GM18517 (cell line): Measurements from ENCODE around the gene LHB.
"Not testable (repeated sequence)": the region's sequence is repeated elsewhere in the genome, so short reads cannot be mapped to it uniquely, and the experiment has no call there.

Experiments
- ATAC-seq: cut with Tn5 transposase; IDR thresholded peaks from one replicate; pipeline ENCODE4 v1.9.1; 2021; ENCODE audit warnings: mild to moderate bottlenecking, moderate library complexity; ENCODE audit not compliant: unreplicated experiment

Gene LHB

GRCh38 chr19:49038557-49039276, 21.8 kb upstream of the LHB start:
- ATAC-seq: not testable (repeated sequence)

GRCh38 chr19:49038111-49038510, 21.2 kb upstream of the LHB start:
- not testable (repeated sequence) for ATAC-seq

- ATAC-seq: not testable (repeated sequence)
Measured at GRCh38 chr19:49036815-49037214, 19.9 kb upstream of the LHB start, which contains the start of gene CGB1. TSS of gene CGB1 (minus strand) at chr19:49036895. CDS start at chr19:49036711, 184 bp downstream.

GRCh38 chr19:49031642-49032301, 14.9 kb upstream of the LHB start, which contains the start of gene CGB2:
TSS of gene CGB2 (plus strand) at chr19:49031890. CDS start at chr19:49032096, 206 bp downstream.
- not testable (repeated sequence) for ATAC-seq

- not testable (repeated sequence) for ATAC-seq
Measured at GRCh38 chr19:49030323-49030722, 13.4 kb upstream of the LHB start.

GRCh38 chr19:49029749-49030148, 12.9 kb upstream of the LHB start:
- not testable (repeated sequence) for ATAC-seq

GRCh38 chr19:49028686-49029085, 11.8 kb upstream of the LHB start:
- ATAC-seq: not testable (repeated sequence)

- not testable (repeated sequence) for ATAC-seq
Measured at GRCh38 chr19:49025599-49025998, 8.7 kb upstream of the LHB start.

GRCh38 chr19:49025088-49025487, 8.2 kb upstream of the LHB start:
- ATAC-seq: not testable (repeated sequence)

GRCh38 chr19:49024233-49024632, 7.3 kb upstream of the LHB start, which contains the start of gene CGB3:
TSS of gene CGB3 (minus strand) at chr19:49024333. CDS start at chr19:49023971, 362 bp downstream.
- ATAC-seq: not testable (repeated sequence)

- ATAC-seq: no peak
Measured at GRCh38 chr19:49022116-49022515, 5.2 kb upstream of the LHB start.

GRCh38 chr19:49020931-49021895, 4.3 kb upstream of the LHB start:
- ATAC-seq: no peak

GRCh38 chr19:49020342-49020741, 3.5 kb upstream of the LHB start:
- ATAC-seq: no peak

GRCh38 chr19:49019242-49019932, 2.5 kb upstream of the LHB start:
- no peak for ATAC-seq

- ATAC-seq: not testable (repeated sequence)
Measured at GRCh38 chr19:49018388-49019241, 1.7 kb upstream of the LHB start.

GRCh38 chr19:49017666-49018351, 918 bp upstream of the LHB start:
- ATAC-seq: no peak

- ATAC-seq: no peak
Measured at GRCh38 chr19:49016067-49016839, 638 bp downstream of the LHB start.

- no peak for ATAC-seq
Measured at GRCh38 chr19:49014870-49015255, 2.0 kb downstream of the LHB start.
